IMR-90 (cell line): ENCODE measurements around the gene CD44. TPM values are rescaled to one million over a fixed set of nuclear protein-coding genes. Genes with fewer than 3 reads are reported as not detected.

Experiments used
- ATAC-seq: fragments of 200-7000 bp; cut with Tn5 transposase; 2 replicates; pipeline ENCODE4 v1.9.1; 2020; ENCODE audit warnings: low read depth, mild to moderate bottlenecking, moderate library complexity
- BruUV-seq: library from RNA; stranded (reverse); fragments of 400-500 nt; replicated peaks from 2 replicates; lab custom pipeline; 2021; lab: Mats Ljungman, UMichigan
- CTCF ChIA-PET: fragments of 300-600 bp; formaldehyde crosslinking; extraction: SDS; loops from one replicate; lab custom pipeline; 2021; ENCODE audit warnings: antibody characterized with exemption; lab: Yijun Ruan, JAX
- POLR2A ChIA-PET: fragments of 300-600 bp; sonication (Branson Sonifier 250); formaldehyde crosslinking; loops from one replicate; lab custom pipeline; 2022; ENCODE audit warnings: antibody characterized with exemption; ENCODE audit not compliant: unreplicated experiment; lab: Charles Lee
- DNase-seq: peaks from one replicate; pipeline ENCODE4 v3.0.0; 2013
- H2AFZ ChIP-seq: replicated peaks from 2 replicates; pipeline ENCODE3; 2013; ENCODE audit warnings: low read length, mild to moderate bottlenecking; ENCODE audit not compliant: poor library complexity
- H2AK5ac ChIP-seq: 2 replicates; pipeline ENCODE4 v1.6.1; 2013; ENCODE audit warnings: low read depth, low read length, inconsistent platforms
- H2AK9ac ChIP-seq: replicated peaks from 2 replicates; pipeline ENCODE3; 2013; ENCODE audit warnings: mild to moderate bottlenecking, low read depth, low read length, moderate library complexity; ENCODE audit not compliant: poor library complexity
- H2BK120ac ChIP-seq: 2 replicates; pipeline ENCODE4 v1.6.1; 2013; ENCODE audit warnings: low read depth, low read length, inconsistent platforms
- H2BK15ac ChIP-seq: 3 replicates; pipeline ENCODE4 v1.6.1; 2013; ENCODE audit warnings: low read depth, low read length, inconsistent platforms
- H2BK20ac ChIP-seq: 2 replicates; pipeline ENCODE4 v1.6.1; 2013; ENCODE audit warnings: low read depth, mild to moderate bottlenecking, inconsistent platforms, low read length, moderate library complexity
- H2BK5ac ChIP-seq: 2 replicates; pipeline ENCODE4 v1.6.1; 2013; ENCODE audit warnings: mild to moderate bottlenecking, low read depth, low read length, inconsistent platforms; ENCODE audit not compliant: poor library complexity, severe bottlenecking
- H3K14ac ChIP-seq: replicated peaks from 2 replicates; pipeline ENCODE4 v1.6.1; 2013; ENCODE audit warnings: low read depth, low read length, inconsistent platforms
- H3K18ac ChIP-seq: 2 replicates; pipeline ENCODE4 v1.6.1; 2013; ENCODE audit warnings: low read depth, low read length, control low read depth
- H3K23ac ChIP-seq: 2 replicates; pipeline ENCODE4 v1.6.1; 2013; ENCODE audit warnings: low read depth, low read length, inconsistent platforms
- H3K27ac ChIP-seq: 2 replicates; pipeline ENCODE4 v1.5.1; 2013; ENCODE audit warnings: mild to moderate bottlenecking, control low read depth, low read length; ENCODE audit not compliant: insufficient read depth
- H3K27me3 ChIP-seq: 2 replicates; pipeline ENCODE4 v1.6.1; 2013; ENCODE audit warnings: low read length; ENCODE audit not compliant: control insufficient read depth, insufficient read depth
- H3K36me3 ChIP-seq: 2 replicates; pipeline ENCODE4 v1.6.1; 2013; ENCODE audit warnings: low read length, mixed read lengths; ENCODE audit not compliant: control insufficient read depth, insufficient read depth
- H3K4ac ChIP-seq: 2 replicates; pipeline ENCODE4 v1.6.1; 2013; ENCODE audit warnings: low read depth, low read length, inconsistent platforms
- H3K4me1 ChIP-seq: 2 replicates; pipeline ENCODE4 v1.6.1; 2013; ENCODE audit warnings: low read length, mixed read lengths; ENCODE audit not compliant: control insufficient read depth, insufficient read depth
- H3K4me2 ChIP-seq: 2 replicates; pipeline ENCODE4 v1.6.1; 2013; ENCODE audit warnings: low read depth, mild to moderate bottlenecking, control low read depth, low read length, moderate library complexity
- H3K4me3 ChIP-seq: 2 replicates; pipeline ENCODE4 v1.5.1; 2013; ENCODE audit warnings: low read depth, mild to moderate bottlenecking, control low read depth, low read length, moderate library complexity; ENCODE audit not compliant: insufficient read depth
- H3K56ac ChIP-seq: 2 replicates; pipeline ENCODE4 v1.6.1; 2013; ENCODE audit warnings: low read length, inconsistent platforms; ENCODE audit not compliant: insufficient read depth; ENCODE audit errors: extremely low read depth
- H3K79me1 ChIP-seq, 2 experiments: 2 replicates each; pipeline ENCODE4 v1.6.1; 2013; ENCODE audit warnings: low read length in 2 of 2, inconsistent platforms in 1 of 2, low read depth in 1 of 2
- H3K9ac ChIP-seq: 2 replicates; pipeline ENCODE4 v1.6.1; 2013; ENCODE audit warnings: low read depth, low read length, control low read depth
- H3K9me1 ChIP-seq: 2 replicates; pipeline ENCODE4 v1.6.1; 2013; ENCODE audit warnings: low read length, inconsistent platforms; ENCODE audit not compliant: insufficient read depth
- H3K9me3 ChIP-seq: 2 replicates; pipeline ENCODE4 v1.6.1; 2013; ENCODE audit warnings: low read length; ENCODE audit not compliant: control insufficient read depth, insufficient read depth
- H4K20me1 ChIP-seq: 2 replicates; pipeline ENCODE4 v1.6.1; 2013; ENCODE audit warnings: low read length, inconsistent platforms; ENCODE audit not compliant: insufficient read depth
- H4K5ac ChIP-seq: 2 replicates; pipeline ENCODE4 v1.6.1; 2013; ENCODE audit warnings: mild to moderate bottlenecking, low read depth, low read length, control low read depth
- H4K8ac ChIP-seq, 2 experiments: 2 replicates each; pipeline ENCODE4 v1.6.1; 2013; ENCODE audit warnings: low read depth in 2 of 2, low read length in 2 of 2, control low read depth in 1 of 2, inconsistent platforms in 1 of 2
- H4K91ac ChIP-seq: 2 replicates; pipeline ENCODE4 v1.6.1; 2013; ENCODE audit warnings: low read depth, low read length, inconsistent platforms; ENCODE audit not compliant: insufficient read depth
- BHLHE40 ChIP-seq: fragments of 150-350 bp; IDR thresholded peaks from 2 replicates; pipeline ENCODE4 v1.6.1; 2016; ENCODE audit warnings: mild to moderate bottlenecking, low read depth, low read length
- CEBPB ChIP-seq: IDR thresholded peaks from 2 replicates; pipeline ENCODE4 v1.6.1; 2012; ENCODE audit warnings: low read depth, low read length, improper control_type of control experiment
- CHD1 ChIP-seq: IDR thresholded peaks from 2 replicates; pipeline ENCODE4 v1.6.1; 2012; ENCODE audit warnings: low read depth, low read length, improper control_type of control experiment
- FOS ChIP-seq: fragments of 150-350 bp; IDR thresholded peaks from 2 replicates; pipeline ENCODE4 v1.6.1; 2016; ENCODE audit warnings: low read depth, low read length
- MAFK ChIP-seq: IDR thresholded peaks from 2 replicates; pipeline ENCODE4 v1.6.1; 2012; ENCODE audit warnings: low read depth, low read length, improper control_type of control experiment
- MAZ ChIP-seq: IDR thresholded peaks from 2 replicates; pipeline ENCODE4 v1.6.1; 2012; ENCODE audit warnings: low read depth, mild to moderate bottlenecking, low read length, improper control_type of control experiment, moderate library complexity, borderline replicate concordance
- MXI1 ChIP-seq: IDR thresholded peaks from 2 replicates; pipeline ENCODE4 v1.6.1; 2012; ENCODE audit warnings: low read depth, mild to moderate bottlenecking, low read length, moderate library complexity, borderline replicate concordance
- NFE2L2 ChIP-seq: fragments of 150-350 bp; IDR thresholded peaks from 2 replicates; pipeline ENCODE4 v1.6.1; 2016; ENCODE audit warnings: low read depth, mild to moderate bottlenecking, low read length
- POLR2A ChIP-seq: IDR thresholded peaks from 2 replicates; pipeline ENCODE4 v1.6.1; 2012; ENCODE audit warnings: mild to moderate bottlenecking, low read depth, low read length
- RAD21 ChIP-seq: IDR thresholded peaks from 2 replicates; pipeline ENCODE4 v1.6.1; 2012; ENCODE audit warnings: low read length, improper control_type of control experiment
- RCOR1 ChIP-seq: IDR thresholded peaks from 2 replicates; pipeline ENCODE4 v1.6.1; 2012; ENCODE audit warnings: mild to moderate bottlenecking, low read length, improper control_type of control experiment; ENCODE audit not compliant: insufficient replicate concordance
- RFX5 ChIP-seq: IDR thresholded peaks from 2 replicates; pipeline ENCODE4 v1.8.0; 2012; ENCODE audit warnings: low read depth, mild to moderate bottlenecking, low read length, moderate library complexity
- SMC3 ChIP-seq: fragments of 150-350 bp; IDR thresholded peaks from 2 replicates; pipeline ENCODE4 v1.6.1; 2016; ENCODE audit warnings: low read depth, mild to moderate bottlenecking, antibody characterized with exemption, low read length, moderate library complexity
- WGBS, 2 experiments: methylation state at CpG; one replicate each; pipeline versions ENCODE4 v1.1.5 to v1.1.7; 2013; ENCODE audit warnings: missing lambda C conversion rate in 2 of 2; ENCODE audit not compliant: insufficient read length in 1 of 2; ENCODE audit errors: extremely low coverage in 2 of 2; 5-methylcytosine and 5-hydroxymethylcytosine counted together
- dilution Hi-C: fragments of 300-500 bp; cut with HindIII; formaldehyde crosslinking; loops from one replicate; pipeline ENCODE4 v1.14.3; 2018; ENCODE audit warnings: low sequenced_read_pairs; ENCODE audit not compliant: unreplicated experiment
- in situ Hi-C: fragments of 300-500 bp; cut with MboI; formaldehyde crosslinking; loops from 3 replicates; pipeline ENCODE4 v1.14.3; 2019; ENCODE audit warnings: low sequenced_read_pairs, inconsistent platforms, mixed read lengths
- intact Hi-C: fragments of 100-400 bp; cut with micrococcal nuclease; formaldehyde crosslinking; loops from 2 replicates; pipeline ENCODE4 v1.10.0; 2022
- polyA plus RNA-seq, 3 experiments: library from polyadenylated mRNA; depleted of rRNA; stranded (reverse); fragments of >200 nt; gene quantifications; 2 replicates each; pipeline ENCODE4 v1.2.3, GENCODE V29; 2012; ENCODE audit warnings: low replicate concordance in 1 of 3
- total RNA-seq: library from RNA; depleted of rRNA; stranded (reverse); fragments of >200 nt; gene quantifications from 2 replicates; pipeline ENCODE4 v1.2.3, GENCODE V29; 2012
- TF ChIP-seq, protein P1 (sequence below): fragments of 150-350 bp; IDR thresholded peaks from 2 replicates; pipeline ENCODE4 v1.6.1; 2017; ENCODE audit warnings: mild to moderate bottlenecking, antibody characterized with exemption, low read length, low read depth
- TF ChIP-seq, protein P2 (sequence below): fragments of 150-350 bp; IDR thresholded peaks from 2 replicates; pipeline ENCODE4 v1.6.1; 2016; ENCODE audit warnings: low read depth, mild to moderate bottlenecking, low read length, moderate library complexity, borderline replicate concordance
- TF ChIP-seq, protein P3 (sequence below): conservative IDR thresholded peaks from 2 replicates; pipeline ENCODE4 v1.5.1; 2012; ENCODE audit warnings: mild to moderate bottlenecking, low read depth, low read length, improper control_type of control experiment

CD44 gene
- total and polyA plus RNA-seq, 2 of the 4 experiments (the other 2 are of a cell fraction): 357 to 947 TPM

DNA sequence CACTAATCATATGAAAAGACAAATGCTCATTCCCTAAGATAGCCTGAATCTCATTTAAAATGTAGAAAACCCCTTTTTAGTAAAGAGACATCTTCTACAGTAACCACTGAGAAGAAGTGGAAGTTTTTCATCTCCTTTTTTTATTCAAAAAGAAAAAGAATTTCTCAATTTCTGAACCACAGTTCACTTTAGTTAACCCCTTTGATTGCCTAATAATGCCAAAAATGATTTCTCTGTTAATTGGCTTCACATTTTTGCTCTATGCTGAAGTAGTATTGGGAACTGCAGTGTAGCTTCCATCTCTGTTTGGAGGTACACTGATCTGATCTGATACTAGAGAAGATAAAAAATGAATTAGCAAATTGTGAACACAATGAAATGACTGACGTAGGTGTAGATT is 58.3 kb downstream of the CD44 start:
- intact Hi-C loops (loop anchor here (10.0 kb wide), 1 partner anchor 188 kb away; no protein-coding TSS in a partner anchor), in situ Hi-C loops (no loop called here), dilution Hi-C loops (no loop called here)
- DNase-seq: no peak
- Histone ChIP-seq H3K4me3 (no peak overlapping the region), H4K5ac (no peak overlapping the region), H2BK120ac (no peak overlapping the region), H3K9ac (no peak overlapping the region), H3K56ac (no peak overlapping the region), H3K14ac (no peak overlapping the region), H3K27me3 (no peaks in the 10 kb centered on the region), H3K36me3 (peaks cover 53% of the 10 kb centered on the region), H4K20me1 (peaks cover 12% of the 10 kb centered on the region), H4K8ac (no peak overlapping the region), H2BK15ac (no peak overlapping the region), H3K9me3 (no peaks in the 10 kb centered on the region), H2BK5ac (no peak overlapping the region), H2BK20ac (no peak overlapping the region), H3K27ac (no peak overlapping the region), H2AK5ac (no peak overlapping the region), H3K9me1 (peaks cover 5% of the 10 kb centered on the region), H3K4me2 (no peak overlapping the region), H3K79me1 (peaks cover 23 to 73% of the 10 kb centered on the region in 2 experiments), H3K4ac (no peak overlapping the region), H4K91ac (no peak overlapping the region), H3K23ac (no peak overlapping the region), H3K18ac (no peak overlapping the region), H2AK9ac (no peak overlapping the region), H3K4me1 (peaks cover 10% of the 10 kb centered on the region), H2AFZ (no peak overlapping the region)
- no CpG with 5 or more reads among the region's 1 CpG for WGBS, 2 experiments
- no TSS peak for BruUV-seq
- POLR2A ChIA-PET: no interaction called here
- CTCF ChIA-PET: interaction anchor here (0.7 kb wide), 1 partner anchor 200 kb away, joined by 7 read pairs; no protein-coding TSS in a partner anchor
- TF ChIP-seq SMC3: no peak
- no peak for TF ChIP-seq RFX5
- no peak for TF ChIP-seq POLR2A
- TF ChIP-seq, protein P1, sequence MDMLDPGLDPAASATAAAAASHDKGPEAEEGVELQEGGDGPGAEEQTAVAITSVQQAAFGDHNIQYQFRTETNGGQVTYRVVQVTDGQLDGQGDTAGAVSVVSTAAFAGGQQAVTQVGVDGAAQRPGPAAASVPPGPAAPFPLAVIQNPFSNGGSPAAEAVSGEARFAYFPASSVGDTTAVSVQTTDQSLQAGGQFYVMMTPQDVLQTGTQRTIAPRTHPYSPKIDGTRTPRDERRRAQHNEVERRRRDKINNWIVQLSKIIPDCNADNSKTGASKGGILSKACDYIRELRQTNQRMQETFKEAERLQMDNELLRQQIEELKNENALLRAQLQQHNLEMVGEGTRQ: no peak
- TF ChIP-seq MAZ: no peak
- TF ChIP-seq CHD1: no peak
- no peak for TF ChIP-seq BHLHE40
- TF ChIP-seq CEBPB: no peak
- TF ChIP-seq MXI1: no peak
- TF ChIP-seq FOS: no peak
- TF ChIP-seq, protein P2, sequence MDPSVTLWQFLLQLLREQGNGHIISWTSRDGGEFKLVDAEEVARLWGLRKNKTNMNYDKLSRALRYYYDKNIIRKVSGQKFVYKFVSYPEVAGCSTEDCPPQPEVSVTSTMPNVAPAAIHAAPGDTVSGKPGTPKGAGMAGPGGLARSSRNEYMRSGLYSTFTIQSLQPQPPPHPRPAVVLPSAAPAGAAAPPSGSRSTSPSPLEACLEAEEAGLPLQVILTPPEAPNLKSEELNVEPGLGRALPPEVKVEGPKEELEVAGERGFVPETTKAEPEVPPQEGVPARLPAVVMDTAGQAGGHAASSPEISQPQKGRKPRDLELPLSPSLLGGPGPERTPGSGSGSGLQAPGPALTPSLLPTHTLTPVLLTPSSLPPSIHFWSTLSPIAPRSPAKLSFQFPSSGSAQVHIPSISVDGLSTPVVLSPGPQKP: no peak
- no peak for TF ChIP-seq RCOR1
- TF ChIP-seq RAD21: no peak
- TF ChIP-seq, protein P3, sequence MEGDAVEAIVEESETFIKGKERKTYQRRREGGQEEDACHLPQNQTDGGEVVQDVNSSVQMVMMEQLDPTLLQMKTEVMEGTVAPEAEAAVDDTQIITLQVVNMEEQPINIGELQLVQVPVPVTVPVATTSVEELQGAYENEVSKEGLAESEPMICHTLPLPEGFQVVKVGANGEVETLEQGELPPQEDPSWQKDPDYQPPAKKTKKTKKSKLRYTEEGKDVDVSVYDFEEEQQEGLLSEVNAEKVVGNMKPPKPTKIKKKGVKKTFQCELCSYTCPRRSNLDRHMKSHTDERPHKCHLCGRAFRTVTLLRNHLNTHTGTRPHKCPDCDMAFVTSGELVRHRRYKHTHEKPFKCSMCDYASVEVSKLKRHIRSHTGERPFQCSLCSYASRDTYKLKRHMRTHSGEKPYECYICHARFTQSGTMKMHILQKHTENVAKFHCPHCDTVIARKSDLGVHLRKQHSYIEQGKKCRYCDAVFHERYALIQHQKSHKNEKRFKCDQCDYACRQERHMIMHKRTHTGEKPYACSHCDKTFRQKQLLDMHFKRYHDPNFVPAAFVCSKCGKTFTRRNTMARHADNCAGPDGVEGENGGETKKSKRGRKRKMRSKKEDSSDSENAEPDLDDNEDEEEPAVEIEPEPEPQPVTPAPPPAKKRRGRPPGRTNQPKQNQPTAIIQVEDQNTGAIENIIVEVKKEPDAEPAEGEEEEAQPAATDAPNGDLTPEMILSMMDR: no peak
- TF ChIP-seq MAFK: no peak
- TF ChIP-seq NFE2L2: no peak
- no peak for ATAC-seq
